Mesothelial cell of epicardium (in vitro differentiated cells): ENCODE data around the gene SAMM50. TPM values are rescaled to one million over a fixed set of nuclear protein-coding genes. Genes with fewer than 3 reads are reported as not detected.
A peak's percentile ranks its signal among the peaks of the same experiment; 100 is the strongest.

Experiments used
- DNase-seq, 2 experiments: peaks; one replicate each; pipeline ENCODE4 v3.0.0; 2021; ENCODE audit warnings: low spot score in 2 of 2; ENCODE audit not compliant: unreplicated experiment in 2 of 2
- H3K27ac Mint-ChIP-seq: 2 replicates; pipeline ENCODE4 v1.8.0; 2021; ENCODE audit warnings: mixed read lengths
- H3K27me3 Mint-ChIP-seq: 2 replicates; pipeline ENCODE4 v1.8.0; 2021; ENCODE audit warnings: low read depth, mixed read lengths
- H3K36me3 Mint-ChIP-seq: 2 replicates; pipeline ENCODE4 v1.8.0; 2021; ENCODE audit warnings: mixed read lengths
- H3K4me1 Mint-ChIP-seq: 2 replicates; pipeline ENCODE4 v1.8.0; 2021; ENCODE audit warnings: mixed read lengths
- H3K4me3 Mint-ChIP-seq: 2 replicates; pipeline ENCODE4 v1.8.0; 2021; ENCODE audit warnings: mild to moderate bottlenecking, moderate library complexity, mixed read lengths
- H3K9me3 Mint-ChIP-seq: 2 replicates; pipeline ENCODE4 v1.8.0; 2021; ENCODE audit warnings: mixed read lengths
- CTCF ChIP-seq: fragments of 200-600 bp; sonication (generic); IDR thresholded peaks from one replicate; pipeline ENCODE4 v1.5.0; 2021; ENCODE audit warnings: antibody characterized with exemption; ENCODE audit not compliant: unreplicated experiment
- total RNA-seq: library from RNA; stranded (reverse); gene quantifications from 3 replicates; pipeline ENCODE4 v1.2.1, GENCODE V29; 2021

Gene SAMM50
- total RNA-seq, 1 donor from 2014 or later = 44.9 TPM

GRCh38 chr22:43955883-43956782 is 891 bp downstream of the SAMM50 start:
- Mint-ChIP-seq H3K36me3 (no peaks in the 10 kb centered on the region), H3K27me3 (no peaks in the 10 kb centered on the region), H3K4me1 (peaks cover 25% of the 10 kb centered on the region), H3K4me3 (peak overlapping the region; percentile 86), H3K27ac (peak overlapping the region; percentile 90), H3K9me3 (no peaks in the 10 kb centered on the region)
- DNase-seq = no peak
- TF ChIP-seq CTCF = no peak

- peaks cover 25% of the 10 kb centered on the region for H3K4me1 Mint-ChIP-seq
- H3K9me3 Mint-ChIP-seq = no peaks in the 10 kb centered on the region
- no peak for DNase-seq
- H3K4me3 Mint-ChIP-seq = peak overlapping the region; percentile 86
- H3K27ac Mint-ChIP-seq = peak overlapping the region; percentile 90
- TF ChIP-seq CTCF = no peak
- no peaks in the 10 kb centered on the region for H3K36me3 Mint-ChIP-seq
- H3K27me3 Mint-ChIP-seq = no peaks in the 10 kb centered on the region
Measured at GRCh38 chr22:43956805-43957463, 1.7 kb downstream of the SAMM50 start.

GRCh38 chr22:43957871-43958270 is 2.6 kb downstream of the SAMM50 start:
- Mint-ChIP-seq H3K4me3 (no peak overlapping the region), H3K9me3 (no peaks in the 10 kb centered on the region), H3K27me3 (no peaks in the 10 kb centered on the region), H3K27ac (no peak overlapping the region), H3K36me3 (no peaks in the 10 kb centered on the region), H3K4me1 (peaks cover 25% of the 10 kb centered on the region)
- TF ChIP-seq CTCF = no peak
- no peak for DNase-seq

- Mint-ChIP-seq H3K4me1 (no peaks in the 10 kb centered on the region), H3K9me3 (peaks cover 3% of the 10 kb centered on the region), H3K4me3 (no peak overlapping the region), H3K27me3 (no peaks in the 10 kb centered on the region), H3K36me3 (peaks cover 35% of the 10 kb centered on the region), H3K27ac (no peak overlapping the region)
- TF ChIP-seq CTCF = no peak
- DNase-seq = no peak
Measured at GRCh38 chr22:43964314-43964857, 9.1 kb downstream of the SAMM50 start.

GRCh38 chr22:43967069-43967468 is 11.8 kb downstream of the SAMM50 start:
- no peaks in the 10 kb centered on the region for H3K4me1 Mint-ChIP-seq
- H3K36me3 Mint-ChIP-seq = peaks cover 42% of the 10 kb centered on the region
- peaks cover 3% of the 10 kb centered on the region for H3K9me3 Mint-ChIP-seq
- no peaks in the 10 kb centered on the region for H3K27me3 Mint-ChIP-seq
- no peak overlapping the region for H3K4me3 Mint-ChIP-seq
- DNase-seq = no peak
- TF ChIP-seq CTCF = no peak
- no peak overlapping the region for H3K27ac Mint-ChIP-seq
